CD4-positive, CD25-positive, alpha-beta regulatory T cell (primary cell): ENCODE results near the gene SNTB2. TPM values are rescaled to one million over a fixed set of nuclear protein-coding genes. Genes with fewer than 3 reads are reported as not detected.
"Not testable (repeated sequence)": the region's sequence is repeated elsewhere in the genome, so short reads cannot be mapped to it uniquely, and the experiment has no call there.

Source experiments
- ATAC-seq, 2 donors: fragments of 150-1000 bp; cut with Tn5 transposase; one replicate each; pipeline ENCODE4 v1.10.0; 2021; ENCODE audit warnings: low read depth in 2 of 2, moderate number of reproducible peaks in 2 of 2, moderate library complexity in 1 of 2
- DNase-seq, 3 donors: peaks; one replicate each; pipeline versions ENCODE4 v3.0.0 to v3.0.0-alpha.2; 2012 to 2022; ENCODE audit warnings: mixed read lengths in 1 of 3
- H3K27ac ChIP-seq: one replicate; pipeline ENCODE4 v1.7.0; 2013; ENCODE audit warnings: mild to moderate bottlenecking, low read length; ENCODE audit not compliant: insufficient read depth, poor library complexity, severe bottlenecking
- H3K27me3 ChIP-seq: one replicate; pipeline ENCODE4 v1.7.0; 2013; ENCODE audit warnings: low read length; ENCODE audit not compliant: control insufficient read depth, insufficient read depth
- H3K36me3 ChIP-seq: one replicate; pipeline ENCODE4 v1.7.0; 2013; ENCODE audit warnings: mild to moderate bottlenecking, low read length, moderate library complexity; ENCODE audit not compliant: control insufficient read depth, insufficient read depth
- H3K4me1 ChIP-seq: 2 replicates; pipeline ENCODE4 v1.7.0; 2013; ENCODE audit warnings: mild to moderate bottlenecking, low read length; ENCODE audit not compliant: insufficient read depth, control insufficient read depth, poor library complexity, severe bottlenecking
- H3K4me3 ChIP-seq: one replicate; pipeline ENCODE4 v1.7.0; 2013; ENCODE audit warnings: low read depth, mild to moderate bottlenecking, low read length, moderate library complexity
- H3K9me3 ChIP-seq, 2 experiments: 1 replicate in 1 of 2; 2 replicates in 1 of 2; pipeline ENCODE4 v1.7.0; 2013; ENCODE audit warnings: low read length in 2 of 2, mild to moderate bottlenecking in 1 of 2, moderate library complexity in 1 of 2; ENCODE audit not compliant: control insufficient read depth in 2 of 2
- H3K27ac Mint-ChIP-seq, 3 donors: one replicate each; pipeline ENCODE4 v1.8.0; 2020 to 2022; ENCODE audit warnings: mild to moderate bottlenecking in 3 of 3, mixed read lengths in 3 of 3, moderate library complexity in 2 of 3
- H3K27me3 Mint-ChIP-seq: one replicate; pipeline ENCODE4 v1.8.0; 2022; ENCODE audit warnings: mild to moderate bottlenecking, mixed read lengths
- H3K36me3 Mint-ChIP-seq: one replicate; pipeline ENCODE4 v1.8.0; 2020; ENCODE audit warnings: mixed read lengths
- H3K4me1 Mint-ChIP-seq, 4 donors: one replicate each; pipeline ENCODE4 v1.8.0; 2020 to 2022; ENCODE audit warnings: mixed read lengths in 4 of 4, mild to moderate bottlenecking in 1 of 4
- H3K4me3 Mint-ChIP-seq, 4 donors: one replicate each; pipeline ENCODE4 v1.8.0; 2020 to 2022; ENCODE audit warnings: mild to moderate bottlenecking in 4 of 4, mixed read lengths in 4 of 4, moderate library complexity in 3 of 4
- H3K9me3 Mint-ChIP-seq, 7 donors: one replicate each; pipeline ENCODE4 v1.8.0; 2020 to 2022; ENCODE audit warnings: mixed read lengths in 7 of 7, mild to moderate bottlenecking in 3 of 7, moderate library complexity in 2 of 7
- polyA plus RNA-seq, 4 donors: library from polyadenylated mRNA; unstranded; fragments of 300-500 nt; fragmentation: Illumina TruSeq; gene quantifications; one replicate each; pipeline ENCODE4 v1.2.3, GENCODE V29; 2021
- total RNA-seq: library from RNA; stranded (reverse); gene quantifications from one replicate; pipeline ENCODE4 v1.2.3, GENCODE V29; 2022

SNTB2 gene
- total RNA-seq (25.9 TPM), polyA plus RNA-seq (10 to 100 TPM in 1 of 4 donors, 1 to 10 TPM in 3; 5.9 to 17.4 (median 7.7) TPM)

GRCh38 chr16:69186642-69187445 is at the start of gene SNTB2:
TSS of gene SNTB2 (plus strand) at chr16:69187164. CDS start at chr16:69187167, 3 bp downstream.
- peaks cover 21 to 49% (median 38%) of the 10 kb centered on the region in 4 donors for H3K4me1 Mint-ChIP-seq
- H3K27ac Mint-ChIP-seq = peak within 1 kb of the TSS; percentile 94 to 99 (median 98)
- peak within 1 kb of the TSS; percentile 98 to 100 (median 100) for H3K4me3 Mint-ChIP-seq
- H3K9me3 Mint-ChIP-seq = no peaks in the 10 kb centered on the region
- Histone ChIP-seq H3K27me3 (no peaks in the 10 kb centered on the region), H3K4me3 (peak within 1 kb of the TSS; percentile 87), H3K27ac (peak within 1 kb of the TSS; percentile 78), H3K4me1 (peaks cover 46% of the 10 kb centered on the region), H3K36me3 (no peaks in the 10 kb centered on the region), H3K9me3 (no peaks in the 10 kb centered on the region)
- DNase-seq = peak; percentile 79 to 91 (median 83)
- H3K36me3 Mint-ChIP-seq = no peaks in the 10 kb centered on the region
- ATAC-seq = peak; percentile 81 to 82
- peaks cover 4% of the 10 kb centered on the region for H3K27me3 Mint-ChIP-seq

GRCh38 chr16:69138608-69139007 is 48.4 kb upstream of the SNTB2 start:
- no peak overlapping the region for H3K27ac Mint-ChIP-seq
- ATAC-seq = no peak
- H3K4me3 Mint-ChIP-seq = no peak overlapping the region

GRCh38 chr16:69139464-69139863 is 47.5 kb upstream of the SNTB2 start:
- not testable (repeated sequence) for H3K27me3 Mint-ChIP-seq, H3K9me3 Mint-ChIP-seq, H3K4me1 ChIP-seq, H3K4me3 ChIP-seq, DNase-seq, H3K4me3 Mint-ChIP-seq, H3K9me3 ChIP-seq, H3K27ac ChIP-seq, H3K27me3 ChIP-seq, H3K27ac Mint-ChIP-seq, ATAC-seq
- Mint-ChIP-seq H3K36me3 (peaks cover 49% of the 10 kb centered on the region), H3K4me1 (peaks cover 0 to 11% (median 7%) of the 10 kb centered on the region in 4 donors)
- H3K36me3 ChIP-seq = peaks cover 62% of the 10 kb centered on the region

More at GRCh38 chr16:69138608-69139007, 48.4 kb upstream of the SNTB2 start:
- no peaks in the 10 kb centered on the region for H3K9me3 ChIP-seq
- no peak for DNase-seq
- Mint-ChIP-seq H3K4me1 (peaks cover 7 to 18% (median 15%) of the 10 kb centered on the region in 4 donors), H3K36me3 (peaks cover 45% of the 10 kb centered on the region), H3K27me3 (no peaks in the 10 kb centered on the region), H3K9me3 (no peaks in the 10 kb centered on the region)
- peaks cover 6% of the 10 kb centered on the region for H3K4me1 ChIP-seq
- H3K36me3 ChIP-seq = peaks cover 57% of the 10 kb centered on the region
- no peak overlapping the region for H3K27ac ChIP-seq
- H3K4me3 ChIP-seq = no peak overlapping the region
- H3K27me3 ChIP-seq = no peaks in the 10 kb centered on the region

- H3K36me3 Mint-ChIP-seq = peaks cover 50% of the 10 kb centered on the region
- H3K27me3 Mint-ChIP-seq = no peaks in the 10 kb centered on the region
Measured at GRCh38 chr16:69141014-69141413, 46.0 kb upstream of the SNTB2 start.

GRCh38 chr16:69141936-69142335 is 45.0 kb upstream of the SNTB2 start:
- no peaks in the 10 kb centered on the region for H3K27me3 Mint-ChIP-seq
- DNase-seq (no peak), ATAC-seq (no peak)
- Histone ChIP-seq H3K9me3 (no peaks in the 10 kb centered on the region), H3K27ac (no peak overlapping the region), H3K4me3 (no peak overlapping the region), H3K27me3 (no peaks in the 10 kb centered on the region), H3K36me3 (peaks cover 66% of the 10 kb centered on the region), H3K4me1 (no peaks in the 10 kb centered on the region)
- H3K4me3 Mint-ChIP-seq = no peak overlapping the region
- peak overlapping the region in 1 of 3 donors; percentile 69 for H3K27ac Mint-ChIP-seq
- H3K36me3 Mint-ChIP-seq = peaks cover 48% of the 10 kb centered on the region
- H3K9me3 Mint-ChIP-seq = no peaks in the 10 kb centered on the region
- H3K4me1 Mint-ChIP-seq = peaks cover 0 to 6% (median 2%) of the 10 kb centered on the region in 4 donors

More at GRCh38 chr16:69141014-69141413, 46.0 kb upstream of the SNTB2 start:
- ATAC-seq (no peak), DNase-seq (no peak)
- Mint-ChIP-seq H3K4me1 (peaks cover under 1 to 5% (median 3%) of the 10 kb centered on the region in 4 donors), H3K4me3 (no peak overlapping the region), H3K27ac (no peak overlapping the region), H3K9me3 (no peaks in the 10 kb centered on the region)
- Histone ChIP-seq H3K27me3 (no peaks in the 10 kb centered on the region), H3K36me3 (peaks cover 67% of the 10 kb centered on the region), H3K9me3 (no peaks in the 10 kb centered on the region), H3K4me3 (no peak overlapping the region), H3K4me1 (no peaks in the 10 kb centered on the region), H3K27ac (no peak overlapping the region)

- ATAC-seq = no peak
- no peak for DNase-seq
- H3K36me3 ChIP-seq = peaks cover 55% of the 10 kb centered on the region
- no peaks in the 10 kb centered on the region for H3K27me3 ChIP-seq
- no peaks in the 10 kb centered on the region for H3K4me1 ChIP-seq
- peaks cover 0 to 10% (median 3%) of the 10 kb centered on the region in 4 donors for H3K4me1 Mint-ChIP-seq
- H3K4me3 ChIP-seq = no peak overlapping the region
- H3K36me3 Mint-ChIP-seq = peaks cover 43% of the 10 kb centered on the region
- H3K27ac Mint-ChIP-seq = peak overlapping the region in 1 of 3 donors; percentile 72
- no peak overlapping the region for H3K27ac ChIP-seq
- no peaks in the 10 kb centered on the region for H3K27me3 Mint-ChIP-seq
- no peak overlapping the region for H3K4me3 Mint-ChIP-seq
- H3K9me3 Mint-ChIP-seq = no peaks in the 10 kb centered on the region
- no peaks in the 10 kb centered on the region for H3K9me3 ChIP-seq
Measured at GRCh38 chr16:69143116-69143515, 43.8 kb upstream of the SNTB2 start.

GRCh38 chr16:69145658-69146057 is 41.3 kb upstream of the SNTB2 start:
- H3K36me3 Mint-ChIP-seq = peaks cover 34% of the 10 kb centered on the region
- ATAC-seq = no peak

More at GRCh38 chr16:69145658-69146057, 41.3 kb upstream of the SNTB2 start:
- no peaks in the 10 kb centered on the region for H3K4me1 ChIP-seq
- H3K36me3 ChIP-seq = peaks cover 42% of the 10 kb centered on the region
- no peaks in the 10 kb centered on the region for H3K27me3 Mint-ChIP-seq
- no peak overlapping the region for H3K4me3 ChIP-seq
- H3K27ac Mint-ChIP-seq = peak overlapping the region in 1 of 3 donors; percentile 20
- no peak overlapping the region for H3K27ac ChIP-seq
- H3K4me1 Mint-ChIP-seq = peaks cover 0 to 10% (median 4%) of the 10 kb centered on the region in 4 donors
- DNase-seq = no peak
- no peaks in the 10 kb centered on the region for H3K9me3 ChIP-seq
- no peak overlapping the region for H3K4me3 Mint-ChIP-seq
- H3K9me3 Mint-ChIP-seq = no peaks in the 10 kb centered on the region
- no peaks in the 10 kb centered on the region for H3K27me3 ChIP-seq
